ENCODE results near the gene MYG1. TPM values are rescaled to one million over a fixed set of nuclear protein-coding genes. Genes with fewer than 3 reads are reported as not detected.

The MYG1 gene
- polyA plus RNA-seq, 4 donors, result 42.4 to 87.0 (median 66.9) TPM

Other genes starting within 250 kb of the MYG1 start
- gene TNS2, start 249.6 kb upstream of the MYG1 start, polyA plus RNA-seq, result 10 to 100 TPM in 3 of 4 donors, 1 to 10 TPM in 1; 5.8 to 52.9 (median 25.0) TPM
- gene SPRYD3, start 220.3 kb upstream of the MYG1 start, polyA plus RNA-seq, result 10 to 100 TPM; 19.7 to 37.6 (median 22.9) TPM
- gene IGFBP6, start 202.0 kb upstream of the MYG1 start, polyA plus RNA-seq, result 100 to 1,000 TPM in 1 of 4 donors, 1 to 10 TPM in 3; 3.4 to 135 (median 7.1) TPM
- 100 to 1,000 TPM in 1 of 4 donors, 10 to 100 TPM in 2, 1 to 10 TPM in 1; 4.2 to 141 (median 85.7) TPM for gene SOAT2, start 196.2 kb upstream of the MYG1 start, polyA plus RNA-seq
- 10 to 100 TPM in 1 of 4 donors, 1 to 10 TPM in 3; 2.9 to 23.4 (median 7.1) TPM for gene ZNF740, start 119.0 kb upstream of the MYG1 start, polyA plus RNA-seq
- 10 to 100 TPM; 12.9 to 56.4 (median 34.4) TPM for gene CSAD, start 118.8 kb upstream of the MYG1 start, polyA plus RNA-seq
- 1 to 10 TPM; 1.8 to 9.2 (median 5.0) TPM for gene ITGB7, start 92.4 kb upstream of the MYG1 start, polyA plus RNA-seq
- 1 to 10 TPM in 2 of 4 donors, under 1 TPM in 1, not detected in 1; 0.54 to 8.0 (median 7.1) TPM for gene RARG, start 67.5 kb upstream of the MYG1 start, polyA plus RNA-seq
- 10 to 100 TPM in 3 of 4 donors, 1 to 10 TPM in 1; 8.0 to 48.9 (median 25.5) TPM for gene ESPL1, start 31.4 kb upstream of the MYG1 start, polyA plus RNA-seq
- 1,000 to 10,000 TPM in 1 of 4 donors, 100 to 1,000 TPM in 3; 620 to 1,223 (median 795) TPM for gene PFDN5, start 4.2 kb upstream of the MYG1 start, polyA plus RNA-seq
- gene AAAS, start 21.9 kb downstream of the MYG1 start, polyA plus RNA-seq, result 10 to 100 TPM; 20.0 to 54.0 (median 33.7) TPM
- under 1 TPM in 1 of 4 donors, not detected in 3; 0.01 TPM for gene SP7, start 36.7 kb downstream of the MYG1 start, polyA plus RNA-seq
- 10 to 100 TPM; 13.8 to 75.6 (median 18.3) TPM for gene SP1, start 80.5 kb downstream of the MYG1 start, polyA plus RNA-seq
- 10 to 100 TPM in 1 of 4 donors, under 1 TPM in 2, not detected in 1; 0.04 to 12.9 (median 0.81) TPM for gene AMHR2, start 124.2 kb downstream of the MYG1 start, polyA plus RNA-seq
- gene PRR13, start 142.0 kb downstream of the MYG1 start, polyA plus RNA-seq, result 1,000 to 10,000 TPM in 1 of 4 donors, 100 to 1,000 TPM in 3; 507 to 1,038 (median 704) TPM
- 100 to 1,000 TPM; 446 to 821 (median 494) TPM for gene PCBP2, start 152.4 kb downstream of the MYG1 start, polyA plus RNA-seq
- gene MAP3K12, start 199.8 kb downstream of the MYG1 start, polyA plus RNA-seq, result 1 to 10 TPM in 3 of 4 donors, under 1 TPM in 1; 0.67 to 9.0 (median 4.3) TPM
- gene TARBP2, start 201.6 kb downstream of the MYG1 start, polyA plus RNA-seq, result 10 to 100 TPM; 18.9 to 31.0 (median 26.9) TPM
- gene NPFF, start 207.8 kb downstream of the MYG1 start, polyA plus RNA-seq, result 1 to 10 TPM in 1 of 4 donors, under 1 TPM in 1, not detected in 2; 0.12 to 4.2 TPM